Fibroblast of villous mesenchyme (primary cell): ENCODE results near the gene TM9SF1. TPM values are rescaled to one million over a fixed set of nuclear protein-coding genes. Genes with fewer than 3 reads are reported as not detected.

Experiments
- DNase-seq: peaks from one replicate; pipeline ENCODE4 v3.0.0-alpha.2; 2010; ENCODE audit warnings: low read depth
- H3K4me3 ChIP-seq: 2 replicates; pipeline ENCODE4 v1.5.1; 2011; ENCODE audit warnings: low read depth, mild to moderate bottlenecking, low read length
- total RNA-seq: library from RNA; depleted of rRNA; stranded (reverse); fragments of >200 nt; gene quantifications from 2 replicates; pipeline ENCODE4 v1.2.3, GENCODE V29; 2012
- TF ChIP-seq, protein P1 (sequence below): IDR thresholded peaks from 2 replicates; pipeline ENCODE4 v1.5.1; 2012; ENCODE audit warnings: low read depth, mild to moderate bottlenecking, low read length; ENCODE audit not compliant: insufficient read depth

Gene TM9SF1
- total RNA-seq, 1 donor: 96.3 TPM

DNA sequence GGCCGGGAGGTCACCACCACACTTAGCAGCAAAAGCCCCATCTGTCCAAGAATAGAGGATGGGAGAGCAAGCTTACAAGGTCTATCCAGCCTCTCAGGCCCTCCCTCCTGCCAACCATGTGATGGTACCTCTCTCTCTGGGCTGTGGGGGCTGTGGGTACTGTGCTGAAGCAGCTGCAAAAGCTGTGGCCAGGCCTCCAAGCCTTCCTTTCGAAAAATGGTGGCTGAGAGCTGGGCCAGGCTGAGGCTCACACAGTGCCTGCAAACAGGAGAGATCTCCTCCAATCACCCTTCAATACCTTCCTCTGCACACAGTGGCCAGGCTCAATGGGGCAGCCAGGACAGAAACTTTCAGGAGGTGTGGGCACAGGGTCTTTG, 7.7 kb downstream of the TM9SF1 start:
- peak overlapping the region; percentile 76 for H3K4me3 ChIP-seq
- no peak for DNase-seq
- TF ChIP-seq, protein P1, sequence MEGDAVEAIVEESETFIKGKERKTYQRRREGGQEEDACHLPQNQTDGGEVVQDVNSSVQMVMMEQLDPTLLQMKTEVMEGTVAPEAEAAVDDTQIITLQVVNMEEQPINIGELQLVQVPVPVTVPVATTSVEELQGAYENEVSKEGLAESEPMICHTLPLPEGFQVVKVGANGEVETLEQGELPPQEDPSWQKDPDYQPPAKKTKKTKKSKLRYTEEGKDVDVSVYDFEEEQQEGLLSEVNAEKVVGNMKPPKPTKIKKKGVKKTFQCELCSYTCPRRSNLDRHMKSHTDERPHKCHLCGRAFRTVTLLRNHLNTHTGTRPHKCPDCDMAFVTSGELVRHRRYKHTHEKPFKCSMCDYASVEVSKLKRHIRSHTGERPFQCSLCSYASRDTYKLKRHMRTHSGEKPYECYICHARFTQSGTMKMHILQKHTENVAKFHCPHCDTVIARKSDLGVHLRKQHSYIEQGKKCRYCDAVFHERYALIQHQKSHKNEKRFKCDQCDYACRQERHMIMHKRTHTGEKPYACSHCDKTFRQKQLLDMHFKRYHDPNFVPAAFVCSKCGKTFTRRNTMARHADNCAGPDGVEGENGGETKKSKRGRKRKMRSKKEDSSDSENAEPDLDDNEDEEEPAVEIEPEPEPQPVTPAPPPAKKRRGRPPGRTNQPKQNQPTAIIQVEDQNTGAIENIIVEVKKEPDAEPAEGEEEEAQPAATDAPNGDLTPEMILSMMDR: no peak

DNA sequence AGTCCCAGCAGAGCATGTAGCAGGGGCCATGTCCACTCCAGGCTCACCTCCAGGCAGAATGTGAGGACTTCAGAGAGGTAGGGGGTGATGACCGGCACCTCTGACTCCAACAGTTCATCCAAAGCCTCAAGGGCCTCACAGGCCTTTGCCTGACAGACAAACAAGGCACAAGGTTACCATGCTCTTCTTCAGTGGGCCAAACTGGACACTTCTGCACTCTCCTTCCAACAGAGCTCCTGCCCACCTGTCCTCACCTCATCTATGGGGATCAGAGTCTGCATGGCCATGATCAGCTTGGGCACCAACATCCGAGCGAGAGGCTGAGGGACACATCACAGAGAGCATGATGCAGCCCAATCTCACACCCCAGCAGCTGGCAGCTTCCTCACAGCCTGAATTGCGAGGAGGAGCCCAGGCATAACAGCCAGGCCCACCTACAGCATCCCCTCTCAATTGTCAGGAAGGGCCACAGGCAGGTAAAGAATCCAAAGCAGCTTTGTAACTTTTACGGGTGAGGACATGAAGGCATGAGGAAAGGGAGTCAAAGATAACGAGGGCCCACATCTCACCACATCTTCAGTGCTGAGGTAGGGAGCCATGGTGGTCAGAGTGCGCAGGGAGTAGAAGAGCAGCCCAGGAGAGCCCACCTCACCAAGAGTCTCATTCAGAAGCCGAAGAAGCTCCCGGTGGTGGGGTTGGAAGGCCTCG, 8.3 kb downstream of the TM9SF1 start:
- TF ChIP-seq, protein P1: no peak
- no peak for DNase-seq
- H3K4me3 ChIP-seq: no peak overlapping the region

DNA sequence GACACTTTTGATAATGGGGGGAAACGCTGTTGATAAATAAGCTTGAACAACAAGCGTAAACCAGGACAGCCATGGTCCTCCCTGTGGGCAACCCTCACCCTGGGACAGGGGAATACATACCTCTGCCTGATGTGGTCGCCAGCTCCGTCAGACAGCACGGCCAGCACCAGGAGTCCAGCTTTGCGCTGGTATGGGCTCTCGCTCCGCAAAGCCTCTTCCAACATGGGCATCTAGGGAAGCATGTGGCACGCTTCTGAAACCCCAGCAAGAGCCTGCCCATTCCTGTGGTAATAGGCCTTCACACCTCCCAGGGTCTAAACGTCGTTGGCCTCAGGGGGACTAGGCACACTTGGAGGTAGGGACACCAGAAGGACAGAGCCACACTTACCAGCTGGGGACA, 9.5 kb downstream of the TM9SF1 start:
- H3K4me3 ChIP-seq: no peak overlapping the region
- no peak for DNase-seq
- TF ChIP-seq, protein P1: no peak

DNA sequence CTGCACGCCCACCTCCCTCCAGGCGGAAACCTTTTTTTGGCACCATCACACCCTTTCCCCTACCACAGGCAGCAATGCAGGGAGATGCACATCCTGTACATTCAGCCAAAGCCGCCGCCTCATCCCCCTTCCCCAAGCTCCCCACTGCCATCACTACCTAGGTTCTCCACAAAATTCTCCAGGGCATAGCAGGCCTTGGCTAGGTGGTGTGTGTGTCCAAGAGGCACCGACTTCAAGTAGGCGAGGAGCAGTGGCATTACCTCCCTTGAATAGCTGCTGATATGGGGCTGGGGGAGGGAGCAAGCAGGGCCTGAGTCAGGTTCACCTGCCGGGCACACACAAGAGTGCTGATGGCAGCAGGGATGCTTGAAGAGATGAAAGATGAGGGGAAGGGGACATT, 10.2 kb downstream of the TM9SF1 start:
- H3K4me3 ChIP-seq: no peak overlapping the region
- no peak for DNase-seq
- TF ChIP-seq, protein P1: no peak

DNA sequence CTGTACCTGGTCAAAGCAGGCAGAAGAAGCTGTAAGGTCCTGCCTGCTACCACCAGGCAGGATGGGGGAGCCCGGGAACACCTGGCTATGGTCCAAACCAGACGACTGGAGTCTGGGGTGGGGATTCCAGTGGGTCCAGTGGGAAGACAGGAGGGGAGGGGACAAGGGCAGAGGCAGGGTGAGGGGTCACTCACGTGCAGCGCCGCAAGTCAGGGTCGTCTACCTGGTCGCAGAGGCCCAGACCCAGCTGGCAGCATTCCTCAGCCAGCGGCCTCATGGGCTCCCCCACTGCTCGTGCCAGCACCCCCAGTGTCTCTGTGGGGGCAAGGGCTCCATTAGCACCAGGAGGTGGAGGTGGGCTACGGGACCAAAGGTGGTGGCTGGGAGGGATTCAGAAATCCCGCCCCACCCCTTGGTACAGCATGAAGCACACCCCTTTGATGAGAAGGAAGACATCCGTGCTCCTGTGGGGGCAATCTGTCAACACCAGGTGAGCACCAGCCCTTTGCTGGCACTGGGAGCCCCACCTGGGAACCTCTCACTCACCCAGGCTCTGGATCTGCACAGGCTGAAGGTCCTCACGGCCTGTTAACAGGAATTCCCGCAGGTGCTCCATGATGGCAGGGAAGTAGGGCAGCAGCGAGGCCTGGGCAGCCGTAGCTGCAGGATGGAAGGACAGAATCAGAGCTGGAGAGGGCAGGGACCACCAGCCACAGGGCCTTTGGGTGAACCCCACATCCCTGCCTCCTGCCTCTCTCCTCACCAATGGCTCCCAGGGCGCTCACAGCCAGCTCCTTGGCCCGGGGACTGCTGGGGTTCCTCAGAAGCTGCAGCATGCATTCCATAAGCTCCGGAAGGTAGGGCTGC, 10.9 kb downstream of the TM9SF1 start:
- TF ChIP-seq, protein P1: no peak
- no peak for DNase-seq
- no peak overlapping the region for H3K4me3 ChIP-seq

DNA sequence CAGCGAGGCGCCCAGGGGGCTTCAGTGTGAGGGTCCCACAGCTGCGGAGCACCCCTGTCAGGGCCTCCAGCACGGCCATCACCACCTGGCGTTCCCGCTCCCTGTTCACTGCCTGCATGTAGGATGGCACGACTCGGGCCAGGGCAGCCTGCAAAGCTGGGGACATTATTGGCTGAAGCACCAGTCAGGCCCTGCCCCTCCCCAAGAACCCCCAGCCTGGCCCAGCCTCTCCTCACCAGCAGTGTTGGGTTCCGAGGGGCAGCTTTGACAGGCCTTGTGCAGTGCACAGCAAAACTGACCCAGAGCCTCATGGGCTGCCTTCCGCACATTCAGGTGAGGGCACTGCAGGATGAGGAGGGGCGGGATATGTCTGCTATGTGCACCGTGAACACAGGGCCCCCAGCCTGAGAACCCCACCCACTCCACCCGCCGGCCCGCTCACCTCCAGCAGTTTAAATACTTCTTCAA, 12.2 kb downstream of the TM9SF1 start:
- H3K4me3 ChIP-seq: no peak overlapping the region
- no peak for DNase-seq
- TF ChIP-seq, protein P1: no peak
